Measurements from ENCODE around the gene SHISA6. TPM values are rescaled to one million over a fixed set of nuclear protein-coding genes. Genes with fewer than 3 reads are reported as not detected.

Gene SHISA6
- total and polyA plus RNA-seq, 8 donors = 0.16 to 1.3 (median 0.40) TPM

GRCh38 chr17:11554542-11554941 is 313.5 kb downstream of the SHISA6 start:
- H3K4me3 ChIP-seq = no peak overlapping the region
- no peaks in the 10 kb centered on the region for H3K4me1 ChIP-seq
- DNase-seq = no peak
- no peaks in the 10 kb centered on the region for H3K36me3 ChIP-seq
- WGBS, 2 donors = 78 to 91% methylated on average over 5 of the region's 5 CpGs
- intact Hi-C loops (cut with DNase I) = no loop called here
- H3K27me3 ChIP-seq = no peaks in the 10 kb centered on the region
- H3K27ac ChIP-seq = no peak overlapping the region
- TF ChIP-seq CTCF (IDR thresholded peaks at IDR 0.05) = no peak
- ATAC-seq = no peak
- no peaks in the 10 kb centered on the region for H3K9me3 ChIP-seq
- no peak for FAIRE-seq

GRCh38 chr17:11555530-11555929 is 314.5 kb downstream of the SHISA6 start:
- no peak for TF ChIP-seq CTCF (IDR thresholded peaks at IDR 0.05)
- no peak overlapping the region for H3K27ac ChIP-seq
- ATAC-seq = no peak
- no peaks in the 10 kb centered on the region for H3K4me1 ChIP-seq
- DNase-seq = no peak
- 75 to 82% methylated on average over 6 of the region's 6 CpGs for WGBS, 2 donors
- H3K9me3 ChIP-seq = no peaks in the 10 kb centered on the region
- FAIRE-seq = no peak
- intact Hi-C loops (cut with DNase I) = no loop called here
- no peaks in the 10 kb centered on the region for H3K27me3 ChIP-seq
- H3K4me3 ChIP-seq = no peak overlapping the region
- no peaks in the 10 kb centered on the region for H3K36me3 ChIP-seq

GRCh38 chr17:11557727-11558452 is 316.9 kb downstream of the SHISA6 start:
- Histone ChIP-seq H3K36me3 (no peaks in the 10 kb centered on the region), H3K27ac (no peak overlapping the region), H3K4me3 (no peak overlapping the region), H3K27me3 (no peaks in the 10 kb centered on the region), H3K9me3 (no peaks in the 10 kb centered on the region), H3K4me1 (no peaks in the 10 kb centered on the region)
- TF ChIP-seq CTCF (IDR thresholded peaks at IDR 0.05) = no peak
- FAIRE-seq = no peak
- 91% methylated on average over 46 of the region's 46 CpGs for WGBS, 2 donors
- ATAC-seq = no peak
- intact Hi-C loops (cut with DNase I) = no loop called here
- peak in 1 of 6 donors; percentile 69 for DNase-seq

- 94 to 95% methylated on average over 10 of the region's 10 CpGs for WGBS, 2 donors
- no peaks in the 10 kb centered on the region for H3K4me1 ChIP-seq
- no peak for ATAC-seq
- H3K4me3 ChIP-seq = no peak overlapping the region
- no peak for DNase-seq
- no peaks in the 10 kb centered on the region for H3K36me3 ChIP-seq
- TF ChIP-seq CTCF (IDR thresholded peaks at IDR 0.05) = no peak
- no peak overlapping the region for H3K27ac ChIP-seq
- H3K9me3 ChIP-seq = no peaks in the 10 kb centered on the region
- intact Hi-C loops (cut with DNase I) = no loop called here
- no peak for FAIRE-seq
- no peaks in the 10 kb centered on the region for H3K27me3 ChIP-seq
Measured at GRCh38 chr17:11558681-11559234, 317.7 kb downstream of the SHISA6 start.

- FAIRE-seq (no peak), DNase-seq (no peak), ATAC-seq (no peak)
- no peak overlapping the region for H3K4me3 ChIP-seq
- no peak for TF ChIP-seq CTCF (IDR thresholded peaks at IDR 0.05)
- intact Hi-C loops (cut with DNase I) = no loop called here
- no peak overlapping the region for H3K27ac ChIP-seq
- no peaks in the 10 kb centered on the region for H3K27me3 ChIP-seq
- H3K9me3 ChIP-seq = no peaks in the 10 kb centered on the region
- WGBS, 2 donors = 81 to 83% methylated on average over 7 of the region's 7 CpGs
- H3K4me1 ChIP-seq = no peaks in the 10 kb centered on the region
- no peaks in the 10 kb centered on the region for H3K36me3 ChIP-seq
Measured at GRCh38 chr17:11559601-11560000, 318.6 kb downstream of the SHISA6 start.
